Panc1 (cell line): ENCODE results near the gene TTC21B. TPM values are rescaled to one million over a fixed set of nuclear protein-coding genes. Genes with fewer than 3 reads are reported as not detected.

ENCODE experiments used
- ATAC-seq: fragments of 200-7000 bp; cut with Tn5 transposase; 2 replicates; pipeline ENCODE4 v1.9.1; 2020; ENCODE audit warnings: mild to moderate bottlenecking, moderate library complexity
- BruUV-seq: library from RNA; stranded (reverse); fragments of 400-500 nt; replicated peaks from 2 replicates; lab custom pipeline; 2021; lab: Mats Ljungman, UMichigan
- CTCF ChIA-PET: fragments of 300-600 bp; sonication (Branson Sonifier 250); formaldehyde crosslinking; loops from one replicate; lab custom pipeline; 2022; ENCODE audit warnings: antibody characterized with exemption; lab: Charles Lee
- POLR2A ChIA-PET: fragments of 300-600 bp; sonication (Branson Sonifier 250); formaldehyde crosslinking; loops from one replicate; lab custom pipeline; 2022; ENCODE audit warnings: antibody characterized with exemption; lab: Charles Lee
- DNase-seq: peaks from one replicate; pipeline ENCODE4 v3.0.0-alpha.2; 2010; ENCODE audit warnings: low read depth, low spot score
- H3K27ac ChIP-seq: 2 replicates; pipeline ENCODE4 v1.5.1; 2011; ENCODE audit warnings: mild to moderate bottlenecking, low read length, inconsistent platforms
- H3K27me3 ChIP-seq: fragments of 200-500 bp; sonication (Bioruptor generic); 2 replicates; pipeline ENCODE4 v1.6.0; 2014; ENCODE audit warnings: low read length, inconsistent platforms; ENCODE audit not compliant: control insufficient read depth, insufficient read depth
- H3K36me3 ChIP-seq: fragments of 200-500 bp; sonication (Bioruptor generic); 2 replicates; pipeline ENCODE4 v1.5.1; 2014; ENCODE audit warnings: inconsistent platforms, mild to moderate bottlenecking, low read length, moderate library complexity; ENCODE audit not compliant: control insufficient read depth, insufficient read depth
- H3K4me1 ChIP-seq: 2 replicates; pipeline ENCODE4 v1.5.1; 2011; ENCODE audit warnings: inconsistent platforms, mild to moderate bottlenecking, low read length, moderate library complexity; ENCODE audit not compliant: control insufficient read depth, insufficient read depth
- H3K4me3 ChIP-seq, 2 experiments: 2 replicates each; pipeline ENCODE4 v1.5.1; 2011 to 2012; ENCODE audit warnings: low read depth in 2 of 2, low read length in 2 of 2, mild to moderate bottlenecking in 2 of 2, inconsistent platforms in 1 of 2, moderate library complexity in 1 of 2
- H3K9me3 ChIP-seq: fragments of 200-500 bp; sonication (Bioruptor generic); 2 replicates; pipeline ENCODE4 v1.5.1; 2014; ENCODE audit warnings: low read depth, mild to moderate bottlenecking, inconsistent platforms, low read length, moderate library complexity; ENCODE audit not compliant: control insufficient read depth, insufficient read depth
- POLR2AphosphoS5 ChIP-seq: IDR thresholded peaks from 2 replicates; pipeline ENCODE4 v1.6.1; 2012; ENCODE audit warnings: mild to moderate bottlenecking, low read depth, low read length, moderate library complexity
- SIN3A ChIP-seq: IDR thresholded peaks from 2 replicates; pipeline ENCODE4 v1.6.1; 2012; ENCODE audit warnings: low read depth, mild to moderate bottlenecking, low read length, moderate library complexity, borderline replicate concordance; ENCODE audit not compliant: insufficient read depth
- TCF7L2 ChIP-seq: IDR thresholded peaks from 2 replicates; pipeline ENCODE4 v1.6.1; 2011; ENCODE audit warnings: mild to moderate bottlenecking, low read depth, low read length, inconsistent platforms
- in situ Hi-C: cut with HindIII; loops from 2 replicates; pipeline ENCODE4 v1.10.0; 2016; ENCODE audit warnings: low sequenced_read_pairs, low pct_unique_long_range_greater_than_20kb
- intact Hi-C: fragments of 100-400 bp; cut with micrococcal nuclease; formaldehyde crosslinking; loops from one replicate; pipeline ENCODE4 v1.10.0; 2022; ENCODE audit not compliant: unreplicated experiment
- total RNA-seq: library from RNA; stranded (reverse); gene quantifications from one replicate; pipeline ENCODE4 v1.2.1, GENCODE V29; 2021; ENCODE audit not compliant: unreplicated experiment
- TF ChIP-seq, protein P1 (sequence below), 2 experiments: IDR thresholded peaks; 2 replicates each; pipeline ENCODE4 v1.6.1; 2011 to 2012; ENCODE audit warnings: low read depth in 2 of 2, control low read depth in 1 of 2, low read length in 1 of 2, mild to moderate bottlenecking in 1 of 2, moderate library complexity in 1 of 2; ENCODE audit not compliant: insufficient read depth in 1 of 2
- TF ChIP-seq, protein P2 (sequence below): fragments of 450-650 bp; IDR thresholded peaks from 2 replicates; pipeline ENCODE4 v1.5.1; 2017; ENCODE audit warnings: mild to moderate bottlenecking

TTC21B gene
- total RNA-seq, 1 experiment from 2014 or later, result 12.4 TPM

- ChIA-PET CTCF (no interaction called here), POLR2A (no interaction called here)
- in situ Hi-C loops, result no loop called here
- DNase-seq (no peak), ATAC-seq (no peak)
- TF ChIP-seq POLR2AphosphoS5 (no peak), TCF7L2 (no peak), SIN3A (no peak)
- TF ChIP-seq, protein P1, sequence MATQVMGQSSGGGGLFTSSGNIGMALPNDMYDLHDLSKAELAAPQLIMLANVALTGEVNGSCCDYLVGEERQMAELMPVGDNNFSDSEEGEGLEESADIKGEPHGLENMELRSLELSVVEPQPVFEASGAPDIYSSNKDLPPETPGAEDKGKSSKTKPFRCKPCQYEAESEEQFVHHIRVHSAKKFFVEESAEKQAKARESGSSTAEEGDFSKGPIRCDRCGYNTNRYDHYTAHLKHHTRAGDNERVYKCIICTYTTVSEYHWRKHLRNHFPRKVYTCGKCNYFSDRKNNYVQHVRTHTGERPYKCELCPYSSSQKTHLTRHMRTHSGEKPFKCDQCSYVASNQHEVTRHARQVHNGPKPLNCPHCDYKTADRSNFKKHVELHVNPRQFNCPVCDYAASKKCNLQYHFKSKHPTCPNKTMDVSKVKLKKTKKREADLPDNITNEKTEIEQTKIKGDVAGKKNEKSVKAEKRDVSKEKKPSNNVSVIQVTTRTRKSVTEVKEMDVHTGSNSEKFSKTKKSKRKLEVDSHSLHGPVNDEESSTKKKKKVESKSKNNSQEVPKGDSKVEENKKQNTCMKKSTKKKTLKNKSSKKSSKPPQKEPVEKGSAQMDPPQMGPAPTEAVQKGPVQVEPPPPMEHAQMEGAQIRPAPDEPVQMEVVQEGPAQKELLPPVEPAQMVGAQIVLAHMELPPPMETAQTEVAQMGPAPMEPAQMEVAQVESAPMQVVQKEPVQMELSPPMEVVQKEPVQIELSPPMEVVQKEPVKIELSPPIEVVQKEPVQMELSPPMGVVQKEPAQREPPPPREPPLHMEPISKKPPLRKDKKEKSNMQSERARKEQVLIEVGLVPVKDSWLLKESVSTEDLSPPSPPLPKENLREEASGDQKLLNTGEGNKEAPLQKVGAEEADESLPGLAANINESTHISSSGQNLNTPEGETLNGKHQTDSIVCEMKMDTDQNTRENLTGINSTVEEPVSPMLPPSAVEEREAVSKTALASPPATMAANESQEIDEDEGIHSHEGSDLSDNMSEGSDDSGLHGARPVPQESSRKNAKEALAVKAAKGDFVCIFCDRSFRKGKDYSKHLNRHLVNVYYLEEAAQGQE (IDR thresholded peaks at IDR 0.05; ENCODE audit: insufficient read depth in 1 of 2, low read depth in 2 of 2, low read length in 1 of 2), result no peak
- TF ChIP-seq, protein P2, sequence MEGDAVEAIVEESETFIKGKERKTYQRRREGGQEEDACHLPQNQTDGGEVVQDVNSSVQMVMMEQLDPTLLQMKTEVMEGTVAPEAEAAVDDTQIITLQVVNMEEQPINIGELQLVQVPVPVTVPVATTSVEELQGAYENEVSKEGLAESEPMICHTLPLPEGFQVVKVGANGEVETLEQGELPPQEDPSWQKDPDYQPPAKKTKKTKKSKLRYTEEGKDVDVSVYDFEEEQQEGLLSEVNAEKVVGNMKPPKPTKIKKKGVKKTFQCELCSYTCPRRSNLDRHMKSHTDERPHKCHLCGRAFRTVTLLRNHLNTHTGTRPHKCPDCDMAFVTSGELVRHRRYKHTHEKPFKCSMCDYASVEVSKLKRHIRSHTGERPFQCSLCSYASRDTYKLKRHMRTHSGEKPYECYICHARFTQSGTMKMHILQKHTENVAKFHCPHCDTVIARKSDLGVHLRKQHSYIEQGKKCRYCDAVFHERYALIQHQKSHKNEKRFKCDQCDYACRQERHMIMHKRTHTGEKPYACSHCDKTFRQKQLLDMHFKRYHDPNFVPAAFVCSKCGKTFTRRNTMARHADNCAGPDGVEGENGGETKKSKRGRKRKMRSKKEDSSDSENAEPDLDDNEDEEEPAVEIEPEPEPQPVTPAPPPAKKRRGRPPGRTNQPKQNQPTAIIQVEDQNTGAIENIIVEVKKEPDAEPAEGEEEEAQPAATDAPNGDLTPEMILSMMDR, result no peak
- Histone ChIP-seq H3K9me3 (no peaks in the 10 kb centered on the region), H3K4me1 (no peaks in the 10 kb centered on the region), H3K4me3 (no peak overlapping the region), H3K27me3 (no peaks in the 10 kb centered on the region), H3K36me3 (peaks cover 27% of the 10 kb centered on the region), H3K27ac (no peak overlapping the region)
- intact Hi-C loops, result no loop called here
- BruUV-seq, result no TSS peak
Measured at GRCh38 chr2:165933211-165933910, 20.2 kb downstream of the TTC21B start.

DNA sequence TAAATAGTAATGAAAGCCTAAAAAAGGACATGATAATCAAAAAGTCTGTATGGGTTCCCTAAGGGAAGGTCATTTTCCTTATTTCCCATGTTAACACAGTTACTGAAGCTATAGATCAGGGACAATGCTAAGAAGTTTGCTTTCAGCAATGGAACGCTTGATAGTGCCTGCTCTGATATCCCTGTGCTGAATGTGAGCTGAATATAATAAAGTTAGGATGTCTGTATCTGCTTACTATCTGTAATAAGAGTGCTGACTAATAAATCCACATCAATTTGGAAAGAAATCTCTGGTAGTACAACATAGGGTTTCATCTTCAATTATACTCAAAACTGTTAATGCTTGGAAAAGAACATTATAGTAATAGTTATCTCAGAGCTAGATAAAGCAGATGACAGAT lies 25.8 kb downstream of the TTC21B start:
- H3K4me3 ChIP-seq, result no peak overlapping the region
- no peak overlapping the region for H3K27ac ChIP-seq
- H3K27me3 ChIP-seq, result no peaks in the 10 kb centered on the region
- no peak for TF ChIP-seq TCF7L2
- TF ChIP-seq, protein P2, result no peak
- TF ChIP-seq POLR2AphosphoS5, result no peak
- TF ChIP-seq SIN3A, result no peak
- TF ChIP-seq, protein P1 (IDR thresholded peaks at IDR 0.05; ENCODE audit: insufficient read depth in 1 of 2, low read depth in 2 of 2, low read length in 1 of 2), result no peak
- no peak for ATAC-seq
- DNase-seq, result no peak
- intact Hi-C loops (no loop called here), in situ Hi-C loops (no loop called here)
- POLR2A ChIA-PET, result no interaction called here
- H3K4me1 ChIP-seq, result no peaks in the 10 kb centered on the region
- BruUV-seq, result no TSS peak
- no peaks in the 10 kb centered on the region for H3K9me3 ChIP-seq
- H3K36me3 ChIP-seq, result peaks cover 27% of the 10 kb centered on the region
- CTCF ChIA-PET, result no interaction called here
